ENCODE measurements around the gene SLC26A4. TPM values are rescaled to one million over a fixed set of nuclear protein-coding genes. Genes with fewer than 3 reads are reported as not detected.

SLC26A4 gene
- total RNA-seq = 1.0 TPM
- long read RNA-seq, partial matches to known transcripts = 0 of 3 reads
- long read RNA-seq, other reads (novel, unspliced or antisense) = 3 of 3 reads

GRCh38 chr7:107660381-107661080 is at the start of gene SLC26A4:
Gene SLC26A4 (plus strand): TSS chr7:107660828. CDS start chr7:107661642, 814 bp downstream.
- TF ChIP-seq CTCF (IDR thresholded peaks at IDR 0.05) = no peak
- Histone ChIP-seq H3K27me3 (ENCODE audit: low read depth) (peaks cover 28% of the 10 kb centered on the region), H3K4me1 (peaks cover 16% of the 10 kb centered on the region), H3K4me3 (peak within 1 kb of the TSS; percentile 57), H3K27ac (no peak within 1 kb of the TSS), H3K9me3 (no peaks in the 10 kb centered on the region), H3K36me3 (no peaks in the 10 kb centered on the region)
- DNase-seq (no peak), ATAC-seq (peak; percentile 23 to 43)
- intact Hi-C loops (cut with DNase I) = no loop called here

GRCh38 chr7:107613439-107613838 is 47.2 kb upstream of the SLC26A4 start:
- TF ChIP-seq CTCF (IDR thresholded peaks at IDR 0.05) = no peak
- Histone ChIP-seq H3K9me3 (no peaks in the 10 kb centered on the region), H3K4me3 (no peak overlapping the region), H3K36me3 (peaks cover 54% of the 10 kb centered on the region), H3K27ac (no peak overlapping the region), H3K4me1 (peaks cover 4% of the 10 kb centered on the region), H3K27me3 (ENCODE audit: low read depth) (no peaks in the 10 kb centered on the region)
- intact Hi-C loops (cut with DNase I) = no loop called here
- ATAC-seq (no peak), DNase-seq (no peak)

- Histone ChIP-seq H3K27ac (no peak overlapping the region), H3K27me3 (ENCODE audit: low read depth) (no peaks in the 10 kb centered on the region), H3K4me1 (peaks cover 4% of the 10 kb centered on the region), H3K36me3 (peaks cover 54% of the 10 kb centered on the region), H3K9me3 (no peaks in the 10 kb centered on the region), H3K4me3 (no peak overlapping the region)
- ATAC-seq (no peak), DNase-seq (no peak)
- TF ChIP-seq CTCF (IDR thresholded peaks at IDR 0.05) = no peak
- intact Hi-C loops (cut with DNase I) = no loop called here
Measured at GRCh38 chr7:107613948-107614347, 46.7 kb upstream of the SLC26A4 start.

GRCh38 chr7:107614425-107614824 is 46.2 kb upstream of the SLC26A4 start:
- Histone ChIP-seq H3K9me3 (no peaks in the 10 kb centered on the region), H3K27me3 (ENCODE audit: low read depth) (no peaks in the 10 kb centered on the region), H3K4me3 (no peak overlapping the region), H3K36me3 (peaks cover 54% of the 10 kb centered on the region), H3K27ac (no peak overlapping the region), H3K4me1 (no peaks in the 10 kb centered on the region)
- DNase-seq = no peak
- no peak for TF ChIP-seq CTCF (IDR thresholded peaks at IDR 0.05)
- intact Hi-C loops (cut with DNase I) = no loop called here
- no peak for ATAC-seq

- H3K27ac ChIP-seq = no peak overlapping the region
- H3K9me3 ChIP-seq = no peaks in the 10 kb centered on the region
- intact Hi-C loops (cut with DNase I) = no loop called here
- DNase-seq (no peak), ATAC-seq (no peak)
- H3K4me3 ChIP-seq = no peak overlapping the region
- no peak for TF ChIP-seq CTCF (IDR thresholded peaks at IDR 0.05)
- no peaks in the 10 kb centered on the region for H3K4me1 ChIP-seq
- no peaks in the 10 kb centered on the region for H3K27me3 ChIP-seq (ENCODE audit: low read depth)
- H3K36me3 ChIP-seq = peaks cover 67% of the 10 kb centered on the region
Measured at GRCh38 chr7:107615910-107616680, 44.5 kb upstream of the SLC26A4 start.

All from lower lobe of right lung (tissue), 2 donors.